ENCODE measurements around the gene MRRF.

- no peak for TF ChIP-seq YY1 (IDR thresholded peaks at IDR 0.05; ENCODE audit: insufficient read depth, insufficient read length)
- TF ChIP-seq SUZ12 (IDR thresholded peaks at IDR 0.05; ENCODE audit: extremely low read depth, insufficient read depth, insufficient read length), result no peak
Observed at GRCh38 chr9:122261469-122261881, 3.2 kb upstream of the MRRF start.
